Umbilical cord (tissue), 2 donors: ENCODE results near the gene EIPR1. TPM values are rescaled to one million over a fixed set of nuclear protein-coding genes. Genes with fewer than 3 reads are reported as not detected.
"Not testable (repeated sequence)": the region's sequence is repeated elsewhere in the genome, so short reads cannot be mapped to it uniquely, and the experiment has no call there.

Source experiments
- DNase-seq: peaks from one replicate; pipeline ENCODE4 v3.0.0-alpha.2; 2015; ENCODE audit warnings: low spot score
- total RNA-seq: library from RNA; depleted of rRNA; stranded (reverse); fragments of >200 nt; gene quantifications from one replicate; pipeline ENCODE4 v1.2.3, GENCODE V29; 2014; ENCODE audit warnings: low replicate concordance; ENCODE audit not compliant: insufficient read depth

The EIPR1 gene
- total RNA-seq, 1 donor from 2014 or later, result 14.2 TPM

DNA sequence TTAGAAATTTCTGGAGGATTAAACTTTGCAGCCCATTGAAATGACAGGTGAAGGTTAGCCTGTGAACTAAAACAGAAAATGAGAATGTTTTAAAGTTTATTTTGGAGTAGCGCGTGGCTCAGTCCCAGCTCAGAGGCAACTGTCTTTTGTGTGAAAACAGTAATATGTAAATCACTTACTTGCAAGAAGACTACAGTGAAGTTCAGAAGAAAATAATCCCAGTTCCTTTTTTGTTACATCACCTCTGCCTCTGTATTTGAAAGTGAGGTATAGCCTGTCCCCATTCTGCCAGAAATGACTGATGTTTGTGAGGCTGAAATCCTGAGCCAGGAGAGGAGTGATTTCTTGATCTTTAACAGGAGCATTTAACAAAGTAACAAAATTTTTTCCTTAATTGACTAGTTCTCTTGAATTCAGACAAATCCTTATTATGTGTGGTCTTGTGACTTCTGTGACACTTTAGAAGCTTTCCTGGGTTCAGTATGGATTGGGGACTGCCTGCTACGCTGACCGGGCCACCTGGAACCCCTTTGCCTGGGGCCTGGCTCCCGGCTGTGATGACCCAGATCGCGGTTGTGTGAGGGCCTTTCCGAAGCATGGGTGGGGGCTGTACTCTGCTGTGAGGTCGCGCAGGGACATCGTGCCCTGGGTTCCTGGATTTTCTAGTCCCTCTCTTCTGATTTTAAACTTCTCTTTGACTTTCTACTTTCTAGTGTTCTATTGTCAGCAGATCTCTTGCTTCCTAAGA, 26.1 kb upstream of the EIPR1 start:
- DNase-seq, result no peak

DNA sequence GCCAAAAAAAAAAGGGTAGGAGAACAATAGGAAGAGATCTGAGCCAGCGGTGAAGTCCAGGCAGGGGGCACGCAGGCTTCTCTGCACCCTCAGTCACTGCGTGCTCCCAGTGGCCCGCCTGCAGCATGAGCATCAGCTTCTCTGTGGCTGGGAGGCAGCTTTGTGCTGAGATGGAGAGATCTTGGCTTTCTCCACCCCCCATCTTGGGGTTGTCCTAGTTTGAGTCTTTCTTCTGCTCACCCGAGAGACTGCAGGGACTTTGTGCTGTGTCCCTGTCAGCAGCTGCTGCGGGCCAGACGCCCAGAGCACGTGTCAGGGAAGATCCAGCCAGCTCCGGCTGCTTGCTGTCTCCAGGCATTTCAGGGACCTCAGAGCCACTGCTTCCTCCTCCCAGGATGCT, 22.2 kb upstream of the EIPR1 start:
- no peak for DNase-seq

DNA sequence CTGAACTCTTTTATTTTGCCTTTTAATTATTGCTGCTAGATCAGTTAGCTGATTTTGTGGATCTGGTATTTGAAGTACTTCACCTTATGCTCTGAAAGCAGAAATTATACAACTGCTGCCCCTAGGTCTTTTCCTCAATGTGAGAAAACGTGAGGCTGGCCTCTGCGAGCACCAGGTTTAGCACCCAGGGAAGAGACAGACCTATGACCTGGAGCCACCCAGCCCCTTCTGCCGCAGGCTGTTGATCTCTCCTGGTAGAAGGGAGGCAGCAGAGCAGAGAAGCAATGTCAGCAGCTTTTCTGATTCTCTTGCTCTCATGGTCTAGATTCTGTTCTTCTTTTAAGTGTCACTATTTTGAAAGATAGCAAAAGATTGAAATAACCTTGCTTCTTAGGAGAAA, 21.8 kb upstream of the EIPR1 start:
- no peak for DNase-seq

DNA sequence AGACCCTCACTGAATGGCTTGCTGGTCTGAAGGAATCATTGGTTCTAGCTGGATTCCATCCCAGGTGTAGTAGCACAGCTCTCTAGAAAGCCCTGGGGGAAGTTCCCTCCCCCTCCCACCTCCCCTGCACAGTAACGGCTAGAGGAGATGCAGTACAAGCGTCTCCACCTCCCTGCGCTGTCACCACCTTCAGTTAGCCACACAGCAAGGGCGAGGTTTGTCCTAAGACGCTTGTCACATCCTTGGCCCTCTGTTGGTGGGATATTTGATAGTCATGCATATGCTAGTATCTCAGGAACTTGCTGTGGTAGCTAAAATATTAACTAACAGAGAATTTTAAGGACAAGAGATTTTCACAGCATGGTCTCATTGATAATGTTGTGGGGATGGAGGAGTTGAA, 21.2 kb upstream of the EIPR1 start:
- no peak for DNase-seq

DNA sequence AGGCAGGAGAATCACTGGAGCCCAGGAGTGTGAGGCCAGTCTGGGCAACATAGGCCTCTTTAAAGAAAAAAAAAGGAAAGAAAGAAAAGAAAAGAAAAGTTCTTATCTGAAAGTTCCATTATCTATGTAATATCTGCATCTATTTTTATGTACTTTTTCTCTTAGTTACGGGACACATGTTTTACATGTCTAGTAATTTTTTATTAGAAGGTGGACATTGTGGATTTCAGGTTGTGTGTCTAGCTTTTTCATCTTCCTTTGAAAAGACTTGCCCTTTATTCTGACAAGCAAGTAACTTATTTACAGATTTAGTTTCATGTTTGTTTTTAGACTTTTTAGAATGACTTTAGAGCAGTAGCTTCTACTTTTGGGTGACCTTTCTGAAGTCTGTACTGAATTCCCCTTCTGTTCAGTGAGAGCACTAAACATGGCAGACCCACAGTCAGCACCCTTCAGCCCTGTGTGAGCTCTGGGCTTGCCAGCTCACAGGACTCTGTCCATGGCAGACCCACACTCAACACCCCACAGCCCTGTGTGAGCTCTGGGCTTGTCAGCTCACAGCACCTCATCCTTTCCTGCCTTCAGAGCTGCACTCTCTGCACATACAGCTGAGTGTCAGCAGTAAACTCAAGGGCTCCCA, 19.4 kb upstream of the EIPR1 start:
- no peak for DNase-seq

DNA sequence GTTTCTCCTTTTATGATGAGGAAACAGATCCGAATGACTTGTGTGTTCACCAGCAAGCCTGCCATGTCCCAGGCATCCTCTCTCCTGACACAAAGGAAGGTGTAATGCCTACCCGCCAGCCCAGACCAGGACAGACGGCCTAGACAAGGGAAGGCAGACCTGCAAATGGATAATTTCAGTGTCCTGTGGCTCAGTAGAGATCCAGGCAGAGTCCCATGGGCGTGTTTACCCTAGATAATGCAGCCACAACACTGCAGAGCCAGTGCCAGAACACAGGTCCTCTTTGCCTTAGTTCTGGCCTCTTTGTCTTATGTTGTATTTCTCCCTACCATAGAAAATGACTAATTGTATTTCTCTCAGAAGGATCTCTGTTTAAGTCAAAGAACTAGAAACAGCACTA, 14.6 kb upstream of the EIPR1 start:
- no peak for DNase-seq

DNA sequence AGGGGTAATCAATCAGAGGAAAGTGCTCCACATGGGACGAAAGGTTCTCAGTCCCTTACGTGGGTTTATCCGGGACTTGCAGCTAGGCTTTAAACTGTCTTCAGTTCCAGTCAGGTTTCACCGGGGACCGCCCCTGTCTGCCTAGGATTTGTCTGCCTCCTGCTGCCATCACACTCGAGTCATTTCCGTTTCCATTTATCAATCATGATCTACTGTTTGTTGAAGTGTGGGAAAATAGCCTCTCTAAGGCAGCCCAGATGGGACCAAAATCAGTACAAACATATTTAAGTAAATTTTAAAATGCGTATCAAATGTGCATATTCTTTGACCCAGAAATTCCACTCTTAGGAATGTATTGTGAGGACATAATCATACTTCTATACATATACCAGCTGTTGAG, 12.4 kb upstream of the EIPR1 start:
- DNase-seq, result no peak

DNA sequence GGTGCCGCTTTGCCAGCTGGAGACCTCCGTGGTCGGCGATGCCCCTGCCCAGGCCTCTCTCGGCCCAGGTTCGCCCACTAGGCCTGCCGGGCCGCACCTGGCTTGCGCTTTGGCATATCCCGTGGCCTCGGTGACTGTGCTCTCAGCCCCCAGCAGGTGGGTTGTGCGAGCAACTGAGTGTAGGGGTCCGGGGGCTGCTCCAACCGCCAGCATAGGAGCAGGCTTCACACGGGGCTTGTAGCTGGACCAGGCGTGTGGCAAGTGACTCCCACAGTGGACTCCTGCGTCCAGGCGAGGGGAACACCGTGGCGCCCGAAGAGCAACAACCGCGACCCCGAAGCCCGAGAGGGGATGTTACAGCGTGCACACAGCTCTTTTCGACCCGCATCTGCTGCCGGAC, 11.6 kb upstream of the EIPR1 start:
- DNase-seq, result no peak

DNA sequence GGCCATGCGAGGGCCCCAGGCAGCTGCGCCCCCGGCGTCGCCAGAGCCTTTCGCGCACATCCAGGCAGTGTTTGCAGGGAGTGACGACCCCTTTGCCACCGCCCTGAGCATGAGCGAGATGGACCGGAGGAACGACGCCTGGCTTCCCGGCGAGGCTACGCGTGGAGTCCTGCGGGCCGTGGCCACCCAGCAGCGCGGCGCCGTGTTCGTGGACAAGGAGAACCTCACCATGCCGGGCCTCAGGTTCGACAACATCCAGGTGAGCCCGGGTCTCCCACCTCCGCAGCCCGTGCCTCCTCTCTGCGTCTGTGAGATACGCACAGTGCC, 10.8 kb upstream of the EIPR1 start:
- no peak for DNase-seq

DNA sequence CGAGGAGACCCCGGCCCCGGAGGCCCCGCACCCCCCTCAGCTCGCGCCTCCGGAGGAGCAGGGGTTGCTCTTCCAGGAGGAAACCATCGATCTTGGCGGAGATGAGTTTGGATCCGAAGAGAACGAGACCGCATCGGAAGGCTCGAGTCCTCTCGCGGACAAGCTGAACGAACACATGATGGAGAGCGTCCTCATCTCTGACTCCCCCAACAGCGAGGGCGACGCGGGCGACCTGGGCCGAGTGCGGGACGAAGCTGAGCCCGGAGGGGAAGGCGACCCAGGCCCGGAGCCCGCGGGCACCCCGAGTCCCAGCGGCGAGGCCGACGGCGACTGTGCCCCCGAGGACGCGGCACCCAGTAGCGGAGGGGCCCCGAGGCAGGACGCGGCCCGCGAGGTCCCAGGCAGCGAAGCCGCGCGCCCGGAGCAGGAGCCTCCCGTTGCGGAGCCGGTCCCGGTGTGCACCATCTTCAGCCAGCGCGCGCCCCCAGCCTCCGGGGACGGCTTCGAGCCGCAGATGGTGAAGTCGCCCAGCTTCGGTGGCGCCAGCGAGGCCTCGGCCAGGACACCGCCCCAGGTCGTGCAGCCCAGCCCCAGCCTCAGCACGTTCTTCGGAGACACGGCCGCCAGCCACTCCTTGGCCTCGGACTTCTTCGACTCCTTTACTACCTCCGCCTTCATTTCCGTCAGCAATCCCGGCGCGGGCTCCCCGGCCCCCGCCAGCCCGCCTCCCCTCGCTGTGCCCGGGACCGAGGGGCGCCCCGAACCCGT, 10.2 kb upstream of the EIPR1 start:
- DNase-seq, result no peak

DNA sequence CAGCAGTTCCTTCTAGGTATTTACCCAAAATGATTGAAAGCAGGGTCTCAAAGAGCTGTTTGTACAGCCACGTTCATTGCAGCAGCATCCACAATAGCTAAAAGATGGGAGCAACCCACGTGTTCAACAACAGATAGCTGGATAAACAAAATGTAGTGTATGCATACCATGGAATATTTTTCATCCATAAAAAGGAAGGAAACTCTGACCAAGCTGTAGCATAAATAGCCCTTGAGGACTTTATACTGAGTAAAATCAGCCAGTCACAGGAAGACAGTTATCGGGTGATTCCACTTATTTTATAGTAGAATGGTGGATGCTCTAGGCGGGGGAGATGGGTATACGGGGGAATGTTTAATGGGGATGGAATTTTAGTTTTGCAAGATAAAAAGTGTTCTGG, 9.4 kb upstream of the EIPR1 start:
- DNase-seq, result no peak

DNA sequence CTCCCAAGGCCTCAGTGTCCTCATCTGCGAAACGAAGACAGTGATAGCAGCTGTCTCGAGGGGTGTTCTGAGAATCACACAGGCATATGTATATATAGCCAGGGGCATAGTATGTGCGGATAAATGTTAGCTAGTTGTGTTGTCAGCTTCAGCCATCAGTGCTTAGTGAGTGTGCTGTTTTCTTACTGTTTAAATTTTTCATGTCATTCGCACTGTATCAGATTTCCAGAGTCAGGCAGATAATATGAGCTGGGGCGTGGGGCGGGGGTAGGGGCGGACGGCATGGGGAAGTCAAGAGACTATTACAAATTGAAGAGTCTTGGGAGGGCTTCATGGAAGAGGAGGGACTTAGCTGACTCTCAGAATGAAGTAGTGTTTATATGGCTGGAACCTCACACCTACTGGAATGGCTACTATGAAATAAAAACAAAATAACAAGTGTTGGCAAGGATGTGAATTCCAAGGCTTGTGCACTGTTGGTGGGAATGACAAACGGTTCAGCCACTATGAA, 8.9 kb upstream of the EIPR1 start:
- DNase-seq, result no peak

DNA sequence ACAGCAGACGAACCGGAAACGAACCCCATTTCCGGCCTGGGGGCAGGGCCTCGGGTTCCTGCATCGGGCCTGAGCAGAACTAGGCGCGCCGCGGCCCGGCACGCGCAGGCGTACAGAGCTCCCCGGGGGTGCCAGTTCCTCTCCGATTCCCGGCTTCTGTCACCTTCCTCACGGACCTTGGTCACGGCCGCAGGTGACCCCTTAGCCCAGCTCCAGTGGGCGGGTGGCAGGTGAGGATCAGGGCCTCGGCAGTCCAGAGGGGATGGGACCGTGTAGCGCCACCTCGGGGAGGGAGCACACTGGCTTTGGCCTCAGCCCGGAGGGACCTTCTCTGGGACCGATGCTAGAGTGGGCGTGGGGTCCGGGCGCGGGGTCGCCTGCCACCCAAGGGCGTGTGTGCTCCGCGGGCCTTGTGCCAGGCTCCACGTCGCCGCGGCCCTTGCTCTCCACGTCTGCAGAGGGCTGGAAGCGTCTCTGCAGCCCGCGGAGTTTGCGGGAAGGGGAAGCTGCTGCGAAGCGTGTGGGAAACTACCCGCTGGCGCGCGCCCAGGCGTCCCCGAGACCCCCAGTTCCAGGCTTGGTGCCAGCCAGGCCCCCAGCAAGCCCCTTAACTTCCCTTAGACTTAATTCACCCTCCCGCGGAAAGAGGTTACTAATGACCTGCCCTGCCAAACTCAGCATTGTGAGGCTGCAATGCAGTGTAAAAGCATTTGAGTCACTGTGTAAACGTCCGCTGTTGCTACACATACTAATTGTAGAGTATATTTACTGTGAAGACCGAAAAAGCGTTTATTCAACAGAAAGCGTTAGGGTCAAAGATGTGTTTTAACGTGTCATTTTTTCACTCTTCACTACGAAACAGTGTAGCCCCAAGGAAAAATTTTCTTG, 2.3 kb upstream of the EIPR1 start, which contains the start of gene TRAPPC12:
TSS of gene TRAPPC12 (plus strand) at position 48 of the 888 bp plus-strand sequence. CDS start 7,930 bp downstream, outside the sequence.
- peak; percentile 94 for DNase-seq

DNA sequence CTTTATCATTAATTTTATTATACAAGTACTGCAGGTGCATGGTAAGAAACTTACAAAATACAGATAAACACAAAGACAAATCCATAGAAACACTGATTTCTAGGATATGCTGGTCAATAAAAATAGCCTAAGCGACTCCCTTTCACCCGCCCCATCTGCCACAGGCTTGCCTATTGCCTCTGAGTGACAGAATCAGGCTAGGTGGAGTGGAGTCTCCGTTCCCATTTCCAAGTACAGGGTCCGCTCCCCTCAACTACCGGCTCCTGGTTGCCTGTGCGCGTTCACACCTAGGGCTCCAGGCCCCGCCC, 1.7 kb upstream of the EIPR1 start:
- no peak for DNase-seq

DNA sequence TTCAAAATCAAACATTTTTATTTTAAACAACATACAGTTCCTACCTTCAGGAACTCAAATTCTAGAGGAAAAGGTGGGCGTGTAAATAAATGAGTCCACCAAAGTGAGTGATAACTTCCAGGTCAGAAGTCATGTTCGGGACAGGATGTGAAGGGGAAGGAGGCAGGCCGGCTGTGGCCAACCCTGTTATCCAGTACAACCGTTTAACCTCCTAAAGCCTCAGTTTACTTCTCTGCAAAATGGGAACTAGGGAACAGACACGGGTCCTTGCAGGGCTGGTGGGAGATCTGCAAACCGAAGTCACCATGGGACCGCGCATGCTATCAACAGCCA, 373 bp downstream of the EIPR1 start:
- DNase-seq, result peak; percentile 66

DNA sequence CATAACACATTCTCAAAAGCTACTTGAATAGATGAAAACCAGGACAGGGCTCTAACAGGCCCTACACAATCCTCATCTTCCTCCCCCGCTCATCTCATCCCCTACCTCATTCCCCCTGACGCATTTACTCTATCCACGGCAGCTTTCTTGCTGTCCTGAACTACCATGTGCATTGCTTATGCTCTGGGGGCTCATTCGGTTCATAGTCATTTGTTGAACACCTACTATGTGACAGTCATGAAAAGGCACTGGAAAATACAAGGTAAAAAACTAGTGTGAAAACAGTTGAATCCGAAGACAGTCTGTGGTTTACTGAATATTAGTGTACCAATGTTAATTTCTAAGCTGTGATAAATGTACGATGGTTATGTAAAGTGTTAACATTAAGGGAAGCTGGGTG, 797 bp downstream of the EIPR1 start:
- DNase-seq, result no peak

DNA sequence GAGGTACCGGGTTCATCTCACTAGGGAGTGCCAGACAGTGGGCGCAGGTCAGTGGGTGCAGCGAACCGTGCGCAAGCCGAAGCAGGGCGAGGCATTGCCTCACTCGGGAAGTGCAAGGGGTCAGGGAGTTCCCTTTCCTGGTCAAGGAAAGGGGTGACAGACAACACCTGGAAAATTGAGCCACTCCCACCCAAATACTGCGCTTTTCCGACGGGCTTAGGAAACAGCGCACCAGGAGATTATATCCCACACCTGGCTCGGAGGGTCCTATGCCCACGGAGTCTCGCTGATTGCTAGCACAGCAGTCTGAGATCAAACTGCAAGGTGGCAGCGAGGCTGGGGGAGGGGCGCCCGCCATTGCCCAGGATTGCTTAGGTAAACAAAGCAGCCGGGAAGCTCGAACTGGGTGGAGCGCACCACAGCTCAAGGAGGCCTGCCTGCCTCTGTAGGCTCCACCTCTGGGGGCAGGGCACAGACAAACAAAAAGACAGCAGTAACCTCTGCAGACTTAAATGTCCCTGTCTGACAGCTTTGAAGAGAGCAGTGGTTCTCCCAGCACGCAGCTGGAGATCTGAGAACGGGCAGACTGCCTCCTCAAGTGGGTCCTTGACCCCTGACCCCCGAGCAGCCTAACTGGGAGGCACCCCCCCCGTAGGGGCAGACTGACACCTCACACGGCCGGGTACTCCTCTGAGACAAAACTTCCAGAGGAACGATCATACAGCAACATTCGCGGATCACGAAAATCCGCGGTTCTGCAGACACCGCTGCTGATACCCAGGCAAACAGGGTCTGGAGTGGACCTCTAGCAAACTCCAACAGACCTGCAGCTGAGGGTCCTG, 8.1 kb downstream of the EIPR1 start:
- not testable (repeated sequence) for DNase-seq

DNA sequence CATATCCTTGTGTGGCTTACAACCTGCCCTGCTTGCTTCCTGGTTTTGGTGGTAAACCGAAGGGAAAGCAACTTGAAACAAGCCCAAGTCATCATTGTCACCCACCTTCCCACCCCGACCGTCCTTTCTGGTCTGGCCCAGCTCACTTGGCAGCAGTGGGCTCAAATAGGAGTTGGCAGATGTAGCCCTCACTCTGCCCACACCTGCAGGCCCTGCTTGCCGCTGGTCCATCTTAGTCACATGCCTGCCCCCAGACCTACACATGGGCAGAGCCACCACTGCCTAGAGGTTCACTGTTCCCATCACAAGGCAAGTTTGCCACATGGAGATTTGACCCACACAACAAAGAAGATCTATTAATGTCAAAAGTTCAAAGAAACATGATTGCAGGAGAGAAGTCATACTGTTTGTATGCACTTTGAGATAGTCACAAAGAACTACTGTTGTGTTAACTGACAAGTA, 9.3 kb downstream of the EIPR1 start:
- no peak for DNase-seq

DNA sequence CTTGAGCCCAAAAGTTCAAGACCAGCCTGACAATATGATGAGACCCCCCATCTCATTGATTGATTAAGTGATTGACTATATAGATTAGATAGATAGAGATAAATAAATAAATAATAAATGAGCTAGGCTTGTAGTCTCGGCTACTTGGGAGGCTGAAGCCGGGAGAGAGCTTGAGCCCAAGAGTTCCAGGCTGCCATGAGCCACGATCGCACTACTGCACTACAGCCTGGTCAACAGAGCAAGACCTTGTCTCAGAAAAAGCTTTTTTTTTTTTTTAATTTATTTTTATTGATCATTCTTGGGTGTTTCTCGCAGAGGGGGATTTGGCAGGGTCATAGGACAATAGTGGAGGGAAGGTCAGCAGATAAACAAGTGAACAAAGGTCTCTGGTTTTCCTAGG, 12.4 kb downstream of the EIPR1 start:
- DNase-seq, result no peak

DNA sequence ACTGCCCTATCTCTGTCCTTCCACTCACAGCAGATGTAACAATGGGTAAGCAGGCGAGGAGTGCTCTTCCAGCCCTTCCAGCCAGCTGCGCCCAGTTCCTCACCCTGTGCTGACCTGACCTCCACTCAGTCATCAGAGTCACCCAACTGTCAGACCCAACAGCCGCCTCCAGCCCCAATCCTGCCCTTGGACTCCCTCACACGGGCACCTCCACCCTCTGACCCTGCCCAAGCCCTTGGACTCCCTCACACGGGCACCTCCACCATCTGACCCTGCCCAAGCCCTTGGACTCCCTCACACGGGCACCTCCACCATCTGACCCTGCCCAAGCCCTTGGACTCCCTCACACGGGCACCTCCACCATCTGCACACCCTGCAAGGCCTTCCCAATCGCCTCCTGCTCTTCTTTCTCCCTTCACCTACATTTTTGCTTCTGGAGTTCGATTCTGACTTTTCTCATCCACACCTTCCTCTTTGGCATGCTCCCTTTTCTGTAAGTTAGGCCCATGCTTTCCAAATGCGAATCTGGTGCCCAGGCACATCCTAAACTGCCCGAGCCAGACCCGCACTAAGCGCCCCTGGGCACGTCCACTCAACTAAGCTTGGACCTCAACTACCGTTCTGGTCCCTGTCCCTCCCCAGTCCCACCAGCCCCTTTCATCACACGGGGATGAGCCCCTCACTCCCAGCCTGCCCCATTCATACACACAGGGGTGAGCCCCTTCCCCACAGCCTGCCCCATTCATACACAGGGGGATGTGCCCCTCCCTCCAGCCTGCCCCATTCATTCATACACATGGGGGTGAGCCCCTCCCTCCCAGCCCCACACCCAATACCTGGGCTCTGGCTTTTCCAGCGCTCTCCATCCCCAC, 15.9 kb downstream of the EIPR1 start:
- DNase-seq, result no peak
